GM12874 (cell line): ENCODE measurements around the gene DMPK.

Source experiments
- TF ChIP-seq, protein P1 (sequence below): IDR thresholded peaks from 2 replicates; pipeline ENCODE4 v1.5.1; 2011; ENCODE audit warnings: low read depth, mild to moderate bottlenecking, control low read depth, low read length, moderate library complexity; ENCODE audit not compliant: insufficient read depth

The DMPK gene

DNA sequence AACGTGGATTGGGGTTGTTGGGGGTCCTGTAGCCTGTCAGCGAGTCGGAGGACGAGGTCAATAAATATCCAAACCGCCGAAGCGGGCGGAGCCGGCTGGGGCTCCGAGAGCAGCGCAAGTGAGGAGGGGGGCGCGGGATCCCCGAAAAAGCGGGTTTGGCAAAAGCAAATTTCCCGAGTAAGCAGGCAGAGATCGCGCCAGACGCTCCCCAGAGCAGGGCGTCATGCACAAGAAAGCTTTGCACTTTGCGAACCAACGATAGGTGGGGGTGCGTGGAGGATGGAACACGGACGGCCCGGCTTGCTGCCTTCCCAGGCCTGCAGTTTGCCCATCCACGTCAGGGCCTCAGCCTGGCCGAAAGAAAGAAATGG is 12.5 kb downstream of the DMPK start:
- TF ChIP-seq, protein P1, sequence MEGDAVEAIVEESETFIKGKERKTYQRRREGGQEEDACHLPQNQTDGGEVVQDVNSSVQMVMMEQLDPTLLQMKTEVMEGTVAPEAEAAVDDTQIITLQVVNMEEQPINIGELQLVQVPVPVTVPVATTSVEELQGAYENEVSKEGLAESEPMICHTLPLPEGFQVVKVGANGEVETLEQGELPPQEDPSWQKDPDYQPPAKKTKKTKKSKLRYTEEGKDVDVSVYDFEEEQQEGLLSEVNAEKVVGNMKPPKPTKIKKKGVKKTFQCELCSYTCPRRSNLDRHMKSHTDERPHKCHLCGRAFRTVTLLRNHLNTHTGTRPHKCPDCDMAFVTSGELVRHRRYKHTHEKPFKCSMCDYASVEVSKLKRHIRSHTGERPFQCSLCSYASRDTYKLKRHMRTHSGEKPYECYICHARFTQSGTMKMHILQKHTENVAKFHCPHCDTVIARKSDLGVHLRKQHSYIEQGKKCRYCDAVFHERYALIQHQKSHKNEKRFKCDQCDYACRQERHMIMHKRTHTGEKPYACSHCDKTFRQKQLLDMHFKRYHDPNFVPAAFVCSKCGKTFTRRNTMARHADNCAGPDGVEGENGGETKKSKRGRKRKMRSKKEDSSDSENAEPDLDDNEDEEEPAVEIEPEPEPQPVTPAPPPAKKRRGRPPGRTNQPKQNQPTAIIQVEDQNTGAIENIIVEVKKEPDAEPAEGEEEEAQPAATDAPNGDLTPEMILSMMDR: no peak

DNA sequence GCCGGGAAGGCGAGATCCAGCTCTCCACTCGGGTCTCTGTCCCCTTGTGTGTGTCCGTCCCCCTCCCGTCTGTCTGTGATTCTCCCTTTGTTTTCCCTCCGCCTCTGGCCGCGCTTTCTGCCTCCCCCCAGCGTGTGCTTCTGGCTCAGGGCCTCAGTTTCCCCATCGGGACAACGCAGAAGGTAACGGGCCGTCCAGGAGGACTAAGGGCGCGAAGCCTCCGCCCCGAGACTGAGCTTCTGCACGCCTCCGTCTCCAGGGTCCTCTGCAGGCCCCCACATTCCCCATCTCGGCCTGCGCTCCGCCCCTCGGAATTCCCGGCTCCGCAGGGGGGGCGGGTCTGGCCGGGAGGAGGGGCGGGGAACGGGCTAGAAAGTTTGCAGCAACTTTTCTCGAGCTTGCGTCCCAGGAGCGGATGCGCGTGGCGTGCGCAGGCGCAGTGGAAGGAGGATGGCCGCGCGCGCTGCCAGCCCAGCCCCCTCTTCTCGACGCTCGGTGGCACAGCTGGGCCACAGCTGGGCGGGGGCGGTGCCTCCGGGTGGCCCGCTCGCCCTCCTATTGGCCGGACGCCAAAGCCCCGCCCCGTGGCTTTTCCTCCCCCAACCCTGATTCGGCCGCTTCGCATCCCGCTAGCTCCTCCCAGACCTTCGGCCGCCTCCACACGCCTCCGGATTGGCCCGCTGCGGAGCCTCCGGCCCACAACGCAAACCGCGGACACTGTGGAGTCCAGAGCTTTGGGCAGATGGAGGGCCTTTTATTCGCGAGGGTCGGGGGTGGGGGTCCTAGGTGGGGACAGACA is 13.1 kb downstream of the DMPK start, which contains the start of gene SIX5:
TSS of gene SIX5 (minus strand) at position 269 of the 799 bp plus-strand sequence. CDS start 408 bp downstream, outside the sequence.
- TF ChIP-seq, protein P1: no peak

DNA sequence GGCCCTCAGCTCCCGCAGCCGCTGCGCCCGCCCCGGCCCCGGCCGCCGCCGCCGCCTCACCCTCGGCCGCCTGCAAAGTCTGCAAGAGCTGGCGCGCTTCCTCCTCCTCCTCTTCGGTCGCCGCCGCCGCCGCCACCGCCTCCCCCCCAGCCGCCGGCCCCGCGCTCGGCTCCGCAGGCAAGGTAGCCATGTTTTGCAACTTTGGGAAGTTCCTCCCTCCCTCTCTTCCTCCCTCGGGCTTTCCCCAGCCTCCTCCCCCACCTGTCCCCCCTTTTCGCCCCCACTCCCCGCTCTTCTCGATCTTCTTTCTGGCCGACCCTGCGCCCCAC is 13.7 kb downstream of the DMPK start:
- TF ChIP-seq, protein P1: no peak

DNA sequence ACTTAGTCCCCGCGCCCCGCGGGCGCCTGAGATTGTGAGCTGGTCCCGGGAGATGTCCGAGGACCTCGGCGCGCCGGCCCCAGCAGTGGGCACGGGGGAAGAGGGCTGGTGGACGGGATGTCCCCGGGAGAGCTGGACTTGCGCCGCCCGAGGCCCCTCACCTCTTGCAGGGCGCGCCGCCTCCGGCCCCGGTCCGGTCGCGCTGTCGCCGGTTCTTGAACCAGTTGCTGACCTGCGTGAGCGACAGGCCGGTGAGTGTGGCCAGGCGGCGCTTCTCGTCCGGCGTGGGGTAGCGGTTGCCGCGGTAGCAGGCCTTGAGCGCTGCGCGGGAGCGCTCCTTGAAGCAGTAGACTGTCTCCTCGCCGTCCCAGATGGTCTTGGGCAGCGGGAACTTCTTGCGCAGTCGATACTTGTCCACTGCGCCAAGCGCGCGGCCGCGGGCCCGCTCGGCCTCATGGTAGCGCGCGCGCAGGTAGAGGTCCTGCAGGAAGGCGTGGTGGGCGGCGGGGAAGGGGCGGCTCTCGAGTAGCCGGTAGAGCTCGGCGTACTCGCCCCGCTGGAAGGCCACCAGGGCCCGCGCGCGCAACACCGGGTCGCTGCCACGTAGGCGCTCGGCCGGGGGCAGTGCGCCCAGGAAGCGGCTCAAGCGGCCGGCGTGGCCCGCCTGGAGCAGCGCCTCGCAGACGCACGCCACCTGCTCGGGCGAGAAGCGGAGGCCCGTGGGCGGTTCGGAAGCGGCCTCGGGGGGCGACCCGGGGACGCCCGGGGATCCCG is 14.2 kb downstream of the DMPK start:
- TF ChIP-seq, protein P1: no peak

DNA sequence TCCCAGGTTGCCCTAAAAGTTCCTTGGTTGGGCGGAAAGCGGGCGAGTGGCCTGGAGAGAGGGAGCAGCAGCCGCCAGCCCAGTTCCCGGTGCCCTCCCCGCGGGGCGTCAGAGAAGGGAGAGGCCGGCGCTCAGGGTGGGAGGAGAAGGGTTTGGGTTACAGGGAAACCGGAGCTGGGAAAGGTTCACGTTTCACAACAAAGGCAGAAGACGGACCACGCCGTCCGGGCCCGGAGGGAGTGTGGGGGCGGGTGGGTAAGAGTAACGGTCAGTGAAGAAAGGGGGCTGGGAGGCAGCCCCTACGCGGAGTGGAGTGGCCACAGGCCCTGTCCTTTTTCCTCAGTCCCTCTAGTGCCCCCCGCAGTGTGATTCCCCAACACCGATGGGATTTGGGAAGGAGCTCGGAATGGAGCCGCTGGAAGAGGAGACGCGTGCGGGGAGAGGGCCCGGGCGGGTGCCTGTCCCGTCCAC is 14.8 kb downstream of the DMPK start:
- TF ChIP-seq, protein P1: no peak

DNA sequence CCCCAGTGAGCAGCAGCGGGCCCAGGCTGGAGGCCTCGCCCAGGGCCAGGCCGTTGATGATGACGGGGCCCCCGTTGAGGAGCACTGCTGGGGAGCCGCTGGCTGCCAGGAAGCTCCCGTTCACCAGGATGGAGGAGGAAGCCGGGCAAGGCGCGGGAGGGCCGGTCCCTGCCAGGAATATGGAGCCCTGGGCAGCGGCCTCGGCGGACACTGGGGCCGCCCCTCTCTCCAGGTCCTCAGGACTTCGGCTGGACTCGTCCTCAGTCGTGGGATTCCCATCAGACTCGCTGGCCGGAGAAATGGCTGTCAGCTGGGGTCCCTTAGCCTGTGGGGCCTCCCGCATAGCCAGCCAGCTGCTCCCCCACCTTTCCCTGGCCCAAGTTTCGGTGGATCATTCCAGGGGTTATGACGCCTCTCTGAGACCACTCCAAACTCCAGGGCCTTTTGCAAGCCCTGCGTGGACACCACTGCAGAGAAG is 15.4 kb downstream of the DMPK start:
- TF ChIP-seq, protein P1: no peak

DNA sequence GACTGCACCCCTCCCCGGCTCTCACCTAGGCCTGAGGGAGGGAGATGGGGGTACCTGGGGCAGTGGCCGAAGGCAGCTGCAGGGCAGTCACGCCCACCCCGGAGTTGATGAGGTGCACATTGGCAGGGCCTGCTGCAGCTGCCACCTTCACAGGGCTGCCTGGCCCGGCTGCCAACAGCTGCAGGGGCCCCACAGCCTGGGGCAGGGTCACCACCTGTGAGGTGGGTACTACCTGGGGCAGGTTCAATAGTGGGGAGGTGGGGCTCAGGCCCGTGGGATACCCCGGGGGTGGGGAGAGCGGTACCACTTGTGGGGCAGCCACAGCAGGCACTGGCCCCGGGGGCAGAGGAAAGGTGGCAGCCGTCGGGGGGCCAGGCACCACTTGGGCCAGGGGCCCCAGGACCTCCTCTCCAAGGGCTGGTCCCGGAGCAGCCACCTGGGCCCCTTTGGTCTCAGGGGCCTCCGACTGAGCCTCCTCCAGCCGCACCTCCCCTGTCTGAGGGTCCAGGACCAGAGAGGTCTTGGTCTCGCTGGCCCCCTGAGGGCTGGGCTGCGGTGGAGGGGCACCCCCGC is 15.9 kb downstream of the DMPK start:
- TF ChIP-seq, protein P1: no peak
